ENCODE measurements around the gene NCKAP5.

DNA sequence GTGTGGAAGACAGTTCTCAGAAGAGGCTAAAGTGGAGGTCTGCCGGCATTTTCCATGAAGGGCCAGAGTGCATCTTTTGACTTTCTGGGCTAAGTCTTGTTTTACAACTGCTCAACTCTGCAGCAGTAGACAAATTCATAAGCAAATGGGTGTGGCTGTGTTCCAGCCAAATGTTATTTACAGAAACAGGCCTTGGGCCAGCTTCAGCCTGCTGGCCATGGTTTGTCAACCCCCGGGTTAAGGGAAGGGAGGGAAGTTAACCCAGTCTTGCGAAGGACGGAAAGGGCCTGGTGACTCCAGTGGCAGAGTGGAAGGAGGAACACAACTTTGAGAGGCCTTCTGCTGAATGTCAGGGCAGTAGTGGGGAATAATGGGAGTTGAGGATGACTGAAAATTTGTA, 34.3 kb upstream of the NCKAP5 start:
- TF ChIP-seq, protein P1, sequence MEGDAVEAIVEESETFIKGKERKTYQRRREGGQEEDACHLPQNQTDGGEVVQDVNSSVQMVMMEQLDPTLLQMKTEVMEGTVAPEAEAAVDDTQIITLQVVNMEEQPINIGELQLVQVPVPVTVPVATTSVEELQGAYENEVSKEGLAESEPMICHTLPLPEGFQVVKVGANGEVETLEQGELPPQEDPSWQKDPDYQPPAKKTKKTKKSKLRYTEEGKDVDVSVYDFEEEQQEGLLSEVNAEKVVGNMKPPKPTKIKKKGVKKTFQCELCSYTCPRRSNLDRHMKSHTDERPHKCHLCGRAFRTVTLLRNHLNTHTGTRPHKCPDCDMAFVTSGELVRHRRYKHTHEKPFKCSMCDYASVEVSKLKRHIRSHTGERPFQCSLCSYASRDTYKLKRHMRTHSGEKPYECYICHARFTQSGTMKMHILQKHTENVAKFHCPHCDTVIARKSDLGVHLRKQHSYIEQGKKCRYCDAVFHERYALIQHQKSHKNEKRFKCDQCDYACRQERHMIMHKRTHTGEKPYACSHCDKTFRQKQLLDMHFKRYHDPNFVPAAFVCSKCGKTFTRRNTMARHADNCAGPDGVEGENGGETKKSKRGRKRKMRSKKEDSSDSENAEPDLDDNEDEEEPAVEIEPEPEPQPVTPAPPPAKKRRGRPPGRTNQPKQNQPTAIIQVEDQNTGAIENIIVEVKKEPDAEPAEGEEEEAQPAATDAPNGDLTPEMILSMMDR (conservative IDR thresholded peaks at IDR 0.05) = no peak
- TF ChIP-seq EZH2 (IDR thresholded peaks at IDR 0.05; ENCODE audit: low read depth) = no peak
